ENCODE measurements around the gene OXCT1. TPM values are rescaled to one million over a fixed set of nuclear protein-coding genes. Genes with fewer than 3 reads are reported as not detected.

Gene OXCT1
- total and polyA plus RNA-seq, 9 of the 15 experiments (the other 6 are each of a cell fraction or from before 2014, with no cell fraction given) = 24.7 to 61.2 (median 41.9) TPM

- TF ChIP-seq FOXM1 (IDR thresholded peaks at IDR 0.05; ENCODE audit: low read depth) (peak; percentile 56; the same call in 1 of the 2 replicates), FOXM1 (CRISPR knock-in tag; IDR thresholded peaks at IDR 0.05; ENCODE audit: low read depth) (no peak), DPF2 (IDR thresholded peaks at IDR 0.05) (peak; percentile 85), ATF2 (CRISPR knock-in tag; IDR thresholded peaks at IDR 0.05) (no peak), PRPF4 (IDR thresholded peaks at IDR 0.05; ENCODE audit: insufficient read depth, low read depth, low read length, poor library complexity, severe bottlenecking) (no peak), ZNF76 (CRISPR knock-in tag; IDR thresholded peaks at IDR 0.05; ENCODE audit: borderline replicate concordance) (peak; percentile 36; the same call in 1 of the 2 replicates), HMBOX1 (IDR thresholded peaks at IDR 0.05) (peak; percentile 95), MYC (IDR thresholded peaks at IDR 0.05; ENCODE audit: low read depth, low read length) (peak; percentile 73; the same call in 1 of the 2 replicates), MYC (CRISPR knock-in tag; IDR thresholded peaks at IDR 0.05; ENCODE audit: borderline replicate concordance, low read depth) (no peak), ZNF717 (CRISPR knock-in tag; IDR thresholded peaks at IDR 0.05) (no peak), TCF3 (CRISPR knock-in tag; IDR thresholded peaks at IDR 0.05) (peak; percentile 85), TEAD2 (tag; IDR thresholded peaks at IDR 0.05) (no peak), MYBL2 (IDR thresholded peaks at IDR 0.05; ENCODE audit: low read depth) (peak; percentile 40; the same call in 1 of the 2 replicates), MYBL2 (CRISPR knock-in tag; IDR thresholded peaks at IDR 0.05; ENCODE audit: borderline replicate concordance) (no peak), TCFL5 (CRISPR knock-in tag; conservative IDR thresholded peaks at IDR 0.05) (no peak), ATF1 (CRISPR knock-in tag; IDR thresholded peaks at IDR 0.05) (no peak), ATF1 (tag; IDR thresholded peaks at IDR 0.05) (peak; percentile 71), POLR3A (IDR thresholded peaks at IDR 0.05; ENCODE audit: borderline replicate concordance, extremely low read depth, insufficient read depth, insufficient read length) (no peak), TOE1 (IDR thresholded peaks at IDR 0.05; ENCODE audit: borderline replicate concordance) (peak; percentile 34; the same call in 1 of the 2 replicates), TOE1 (CRISPR knock-in tag; IDR thresholded peaks at IDR 0.05; ENCODE audit: borderline replicate concordance, low read depth) (no peak), SMAD1 (IDR thresholded peaks at IDR 0.05; ENCODE audit: low read depth, low read length, partially characterized antibody) (peak; percentile 42), SOX6 (IDR thresholded peaks at IDR 0.05) (peak; percentile 99), MECOM (CRISPR knock-in tag; IDR thresholded peaks at IDR 0.05) (peak; percentile 60), L3MBTL2 (IDR thresholded peaks at IDR 0.05) (peak; percentile 66; the same call in 1 of the 2 replicates), ZFPM2 (CRISPR knock-in tag; IDR thresholded peaks at IDR 0.05) (no peak), CBFA2T2 (conservative IDR thresholded peaks at IDR 0.05) (peak; percentile 83), EGR1 (conservative IDR thresholded peaks at IDR 0.05) (peak; percentile 44), HIVEP1 (CRISPR knock-in tag; IDR thresholded peaks at IDR 0.05) (no peak), ZNF134 (CRISPR knock-in tag; conservative IDR thresholded peaks at IDR 0.05) (peak; percentile 84), FOSL1 (tag; conservative IDR thresholded peaks at IDR 0.05) (0 out of 2 replicates have a peak, but pooled peaks have one; percentile 25), BACH1 (tag; IDR thresholded peaks at IDR 0.05) (no peak), RB1 (IDR thresholded peaks at IDR 0.05; ENCODE audit: low read depth) (no peak), HNRNPUL1 (IDR thresholded peaks at IDR 0.05; ENCODE audit: low read length) (no peak)
These were observed 13.0 kb upstream of the OXCT1 start (continued) for GRCh38 chr5:41883243-41883642.

All from K562 (cell line).